Spleen (tissue), 11 donors: ENCODE data around the gene RAB3D. TPM values are rescaled to one million over a fixed set of nuclear protein-coding genes. Genes with fewer than 3 reads are reported as not detected.
A peak's percentile ranks its signal among the peaks of the same experiment; 100 is the strongest.

Experiments used
- DNase-seq: peaks from one replicate; pipeline ENCODE4 v3.0.0-alpha.2; 2020
- H3K27ac ChIP-seq, 8 donors: fragments of 200-600 bp; sonication (generic) in 7 of 8; 1 replicate in 4 of 8; 2 replicates in 4 of 8; pipeline versions ENCODE4 v1.5.0 to v1.8.0; 2016 to 2021; ENCODE audit warnings: inconsistent platforms in 4 of 8, mild to moderate bottlenecking in 4 of 8, moderate library complexity in 1 of 8
- H3K27me3 ChIP-seq, 7 donors: fragments of 200-600 bp; sonication (generic) in 6 of 7; replicated peaks in 1 of 7; 1 replicate in 4 of 7; 2 replicates in 3 of 7; pipeline versions ENCODE4 v1.5.0 to v1.8.0; 2016 to 2021; ENCODE audit warnings: inconsistent platforms in 3 of 7, mild to moderate bottlenecking in 1 of 7
- H3K36me3 ChIP-seq, 6 donors: fragments of 200-600 bp; sonication (generic) in 5 of 6; 1 replicate in 4 of 6; 2 replicates in 2 of 6; pipeline versions ENCODE4 v1.5.0 to v1.8.0; 2016 to 2021; ENCODE audit warnings: inconsistent platforms in 2 of 6
- H3K4me1 ChIP-seq, 6 donors: fragments of 200-600 bp; sonication (generic) in 5 of 6; 1 replicate in 3 of 6; 2 replicates in 3 of 6; pipeline versions ENCODE4 v1.5.0 to v1.8.0; 2016 to 2021; ENCODE audit warnings: inconsistent platforms in 3 of 6
- H3K4me3 ChIP-seq, 8 donors: fragments of 200-600 bp; sonication (generic) in 7 of 8; 1 replicate in 4 of 8; 2 replicates in 4 of 8; pipeline versions ENCODE4 v1.5.0 to v1.8.0; 2016 to 2021; ENCODE audit warnings: inconsistent platforms in 4 of 8, mild to moderate bottlenecking in 4 of 8, moderate library complexity in 2 of 8
- H3K9me3 ChIP-seq, 8 donors: fragments of 200-600 bp; sonication (generic) in 7 of 8; 1 replicate in 4 of 8; 2 replicates in 4 of 8; pipeline versions ENCODE4 v1.5.0 to v1.8.0; 2016 to 2021; ENCODE audit warnings: inconsistent platforms in 4 of 8
- POLR2A ChIP-seq, 3 donors: fragments of 450-650 bp; IDR thresholded peaks; one replicate each; pipeline ENCODE4 v1.5.1; 2017; ENCODE audit warnings: antibody characterized with exemption in 3 of 3, mild to moderate bottlenecking in 1 of 3
- POLR2AphosphoS5 ChIP-seq, 3 donors: sonication (generic); formaldehyde crosslinking; IDR thresholded peaks; one replicate each; pipeline ENCODE4 v1.5.1; 2017; ENCODE audit warnings: antibody characterized with exemption in 3 of 3
- WGBS, 5 donors: extraction: QIAGEN DNeasy Blood & Tissue Kit in 3 of 5; methylation state at CpG; one replicate each; pipeline versions ENCODE4 v1.1.5 to v1.1.7; 2013 to 2018; 5-methylcytosine and 5-hydroxymethylcytosine counted together
- intact Hi-C: fragments of 100-400 bp; cut with DNase I; formaldehyde crosslinking; loops from one replicate; pipeline ENCODE4 v1.15.0; 2023; ENCODE audit warnings: low total_unique reads
- polyA plus RNA-seq, 3 donors: library from polyadenylated mRNA; stranded (reverse); fragments of 200-250 nt; gene quantifications; one replicate each; pipeline ENCODE4 v1.2.1, GENCODE V29; 2013
- total RNA-seq, 7 donors: library from RNA; depleted of rRNA in 3 of 7; stranded (reverse); fragments of >200 nt in 3 of 7; fragmentation: NEBNext Ultra II Directional in 4 of 7; extraction: Animal tissue kit (Norgen Biotek cat#: 25700) in 4 of 7; gene quantifications; one replicate each; pipeline versions ENCODE4 v1.1.0 to v1.2.1, GENCODE V29; 2016 to 2021
- TF ChIP-seq, protein P1 (sequence below), 11 experiments: fragments of 200-600 bp in 7 of 11; fragments of 450-650 bp in 4 of 11; sonication (generic) in 4 of 11; IDR thresholded peaks in 8 of 11; conservative IDR thresholded peaks in 3 of 11; 1 replicate in 7 of 11; 2 replicates in 4 of 11; pipeline versions ENCODE4 v1.4.0 to v1.8.0; 2016 to 2021; ENCODE audit warnings: antibody characterized with exemption in 11 of 11, inconsistent platforms in 4 of 11, mild to moderate bottlenecking in 1 of 11
- donor health status: healthy with polysubstance abuse.
- donor health status: DM: no; HTN: no; CAD: no; lungs with moderate emphysema.
- donor health status: DM: no; HTN: no; CAD: no.
- donor health status: Bipolar disorder and iron deficiency.
- donor health status: healthy.
- donor health status: DM: no; HTN: no; CAD: no.
- donor health status: DM: yes; HTN: yes; CAD: no.

Gene RAB3D
- total and polyA plus RNA-seq, 10 donors = 2.5 to 51.3 (median 33.5) TPM

DNA sequence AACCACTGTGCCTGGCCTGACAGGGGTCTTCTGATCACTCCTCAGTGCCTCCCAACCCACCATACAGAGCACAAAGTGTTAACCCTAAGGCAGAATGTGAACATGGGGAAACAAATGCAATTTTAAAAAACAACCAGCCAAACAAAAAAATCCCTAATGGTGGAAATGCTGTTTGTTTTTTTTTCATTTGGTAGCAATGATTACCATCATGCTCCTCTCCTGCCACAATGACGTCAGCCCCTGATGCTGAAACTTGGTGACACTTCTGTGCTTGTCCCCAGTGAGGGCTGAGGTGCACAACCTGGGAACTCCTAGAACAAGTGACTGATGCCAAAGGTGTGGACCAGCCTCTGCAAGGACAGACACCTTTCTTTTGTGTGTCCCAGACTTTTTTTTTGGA, 47.5 kb downstream of the RAB3D start:
- peaks cover 0 to 39% (median 0%) of the 10 kb centered on the region in 7 donors for H3K27me3 ChIP-seq
- 36 to 70% (median 65%) methylated on average over 1 of the region's 1 CpG for WGBS, 5 donors
- H3K36me3 ChIP-seq = no peaks in the 10 kb centered on the region
- no peak for TF ChIP-seq POLR2A (IDR thresholded peaks at IDR 0.05)
- TF ChIP-seq, protein P1, sequence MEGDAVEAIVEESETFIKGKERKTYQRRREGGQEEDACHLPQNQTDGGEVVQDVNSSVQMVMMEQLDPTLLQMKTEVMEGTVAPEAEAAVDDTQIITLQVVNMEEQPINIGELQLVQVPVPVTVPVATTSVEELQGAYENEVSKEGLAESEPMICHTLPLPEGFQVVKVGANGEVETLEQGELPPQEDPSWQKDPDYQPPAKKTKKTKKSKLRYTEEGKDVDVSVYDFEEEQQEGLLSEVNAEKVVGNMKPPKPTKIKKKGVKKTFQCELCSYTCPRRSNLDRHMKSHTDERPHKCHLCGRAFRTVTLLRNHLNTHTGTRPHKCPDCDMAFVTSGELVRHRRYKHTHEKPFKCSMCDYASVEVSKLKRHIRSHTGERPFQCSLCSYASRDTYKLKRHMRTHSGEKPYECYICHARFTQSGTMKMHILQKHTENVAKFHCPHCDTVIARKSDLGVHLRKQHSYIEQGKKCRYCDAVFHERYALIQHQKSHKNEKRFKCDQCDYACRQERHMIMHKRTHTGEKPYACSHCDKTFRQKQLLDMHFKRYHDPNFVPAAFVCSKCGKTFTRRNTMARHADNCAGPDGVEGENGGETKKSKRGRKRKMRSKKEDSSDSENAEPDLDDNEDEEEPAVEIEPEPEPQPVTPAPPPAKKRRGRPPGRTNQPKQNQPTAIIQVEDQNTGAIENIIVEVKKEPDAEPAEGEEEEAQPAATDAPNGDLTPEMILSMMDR (IDR thresholded peaks at IDR 0.05 in 8 of 11, conservative IDR thresholded peaks at IDR 0.05 in 3 of 11) = no peak
- TF ChIP-seq POLR2AphosphoS5 (IDR thresholded peaks at IDR 0.05) = no peak
- peaks cover 0 to 55% (median 24%) of the 10 kb centered on the region in 6 donors for H3K4me1 ChIP-seq
- intact Hi-C loops = no loop called here
- no peak overlapping the region for H3K4me3 ChIP-seq
- DNase-seq = no peak
- H3K27ac ChIP-seq = peak overlapping the region in 1 of 8 donors; percentile 43
- H3K9me3 ChIP-seq = no peaks in the 10 kb centered on the region

- intact Hi-C loops = no loop called here
- no peak for TF ChIP-seq POLR2AphosphoS5 (IDR thresholded peaks at IDR 0.05)
- 92 to 93% (median 93%) methylated on average over 7 of the region's 7 CpGs for WGBS, 5 donors
Observed at GRCh38 chr19:11291415-11291814, 48.0 kb downstream of the RAB3D start.

DNA sequence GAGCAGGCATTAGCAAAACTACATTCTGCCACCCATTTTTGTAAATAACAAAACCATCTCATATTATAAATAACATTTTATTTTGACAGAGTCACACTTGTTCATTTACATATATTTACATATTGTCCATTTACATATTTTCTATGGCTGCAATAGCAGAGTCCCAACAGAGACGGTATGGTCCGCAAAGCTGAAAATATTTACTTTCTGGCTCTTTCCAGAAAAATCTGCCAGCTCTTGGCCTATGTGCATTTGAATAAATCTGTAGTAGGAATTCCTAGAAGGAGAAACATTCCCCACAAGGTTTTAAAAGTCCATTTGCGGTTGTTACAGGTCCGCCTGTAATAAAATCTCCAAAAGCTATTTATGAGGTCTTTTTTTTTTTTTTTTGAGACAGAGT, 49.2 kb downstream of the RAB3D start:
- H3K4me3 ChIP-seq = no peak overlapping the region
- WGBS, 5 donors = 71 to 96% (median 93%) methylated on average over 4 of the region's 4 CpGs
- peaks cover 0 to 47% (median 19%) of the 10 kb centered on the region in 6 donors for H3K4me1 ChIP-seq
- no peak overlapping the region for H3K27ac ChIP-seq
- no peaks in the 10 kb centered on the region for H3K36me3 ChIP-seq
- intact Hi-C loops = no loop called here
- TF ChIP-seq, protein P1 (IDR thresholded peaks at IDR 0.05 in 8 of 11, conservative IDR thresholded peaks at IDR 0.05 in 3 of 11) = no peak
- TF ChIP-seq POLR2AphosphoS5 (IDR thresholded peaks at IDR 0.05) (no peak), POLR2A (IDR thresholded peaks at IDR 0.05) (no peak)
- DNase-seq = no peak
- H3K27me3 ChIP-seq = peaks cover 0 to 49% (median 0%) of the 10 kb centered on the region in 7 donors
- no peaks in the 10 kb centered on the region for H3K9me3 ChIP-seq

More at GRCh38 chr19:11291415-11291814, 48.0 kb downstream of the RAB3D start:
- peaks cover 0 to 55% (median 23%) of the 10 kb centered on the region in 6 donors for H3K4me1 ChIP-seq
- H3K9me3 ChIP-seq = no peaks in the 10 kb centered on the region
- H3K36me3 ChIP-seq = no peaks in the 10 kb centered on the region
- H3K27me3 ChIP-seq = peaks cover 0 to 44% (median 0%) of the 10 kb centered on the region in 7 donors
- H3K27ac ChIP-seq = no peak overlapping the region
- no peak for DNase-seq
- no peak overlapping the region for H3K4me3 ChIP-seq

GRCh38 chr19:11288349-11288748, 51.1 kb downstream of the RAB3D start:
- 54 to 78% (median 63%) methylated on average over 6 to 7 of the region's 7 CpGs for WGBS, 5 donors
- intact Hi-C loops = no loop called here

More at GRCh38 chr19:11288349-11288748, 51.1 kb downstream of the RAB3D start:
- Histone ChIP-seq H3K27ac (no peak overlapping the region), H3K9me3 (no peaks in the 10 kb centered on the region), H3K36me3 (no peaks in the 10 kb centered on the region), H3K27me3 (peaks cover 0 to 62% (median 0%) of the 10 kb centered on the region in 7 donors), H3K4me1 (peaks cover 0 to 28% (median 6%) of the 10 kb centered on the region in 6 donors), H3K4me3 (no peak overlapping the region)
- TF ChIP-seq, protein P1 (IDR thresholded peaks at IDR 0.05 in 8 of 11, conservative IDR thresholded peaks at IDR 0.05 in 3 of 11) = peak in 6 of 11 experiments; percentile 23 to 50 (median 43)
- no peak for TF ChIP-seq POLR2AphosphoS5 (IDR thresholded peaks at IDR 0.05)
- no peak for DNase-seq
